HTR-8/SVneo (cell line): ENCODE results near the gene TOX3.

Experiments
- DNase-seq: peaks from one replicate; pipeline ENCODE4 v3.0.0; 2011; ENCODE audit warnings: low spot score, mixed read lengths; ENCODE audit not compliant: insufficient read length
- FAIRE-seq: peaks from 2 replicates; lab custom pipeline; 2011; peaks lifted over from hg19 to GRCh38; lab: Jason Lieb, UNC

TOX3 gene

DNA sequence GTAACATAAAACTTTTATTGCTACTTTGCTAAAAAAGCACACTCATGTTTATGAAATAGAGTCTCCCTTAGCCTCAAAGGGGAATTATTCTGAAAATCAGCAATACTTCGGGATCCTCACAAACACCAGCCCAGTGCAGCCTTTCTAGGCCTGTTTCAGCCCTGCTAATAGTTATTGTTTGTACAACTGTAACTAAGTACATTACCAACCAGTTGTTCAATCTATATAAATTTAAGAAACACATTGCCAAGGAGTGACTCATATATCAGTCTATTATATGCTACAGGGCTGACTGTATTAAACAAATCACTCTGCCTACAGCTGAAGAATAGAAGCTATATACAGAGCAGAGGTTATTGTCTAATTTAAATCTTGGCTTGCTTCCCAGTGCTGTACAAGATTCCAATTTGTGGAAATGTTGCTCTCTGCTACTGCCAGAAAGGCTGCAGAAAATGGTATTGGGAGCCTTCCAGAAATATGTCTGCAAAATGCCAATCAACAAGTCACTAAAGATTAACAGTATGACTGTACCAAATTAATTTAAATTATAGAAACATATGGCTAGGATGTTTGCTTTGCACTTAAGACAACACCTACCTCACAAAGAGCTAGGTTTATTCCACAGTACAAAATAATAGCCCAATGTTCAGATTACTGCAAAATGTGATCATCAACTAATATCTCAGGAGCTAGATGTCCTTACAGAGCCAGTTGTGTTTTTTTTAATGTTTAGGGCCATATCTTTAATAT is 49.7 kb downstream of the TOX3 start:
- no peak for DNase-seq
- no peak for FAIRE-seq

DNA sequence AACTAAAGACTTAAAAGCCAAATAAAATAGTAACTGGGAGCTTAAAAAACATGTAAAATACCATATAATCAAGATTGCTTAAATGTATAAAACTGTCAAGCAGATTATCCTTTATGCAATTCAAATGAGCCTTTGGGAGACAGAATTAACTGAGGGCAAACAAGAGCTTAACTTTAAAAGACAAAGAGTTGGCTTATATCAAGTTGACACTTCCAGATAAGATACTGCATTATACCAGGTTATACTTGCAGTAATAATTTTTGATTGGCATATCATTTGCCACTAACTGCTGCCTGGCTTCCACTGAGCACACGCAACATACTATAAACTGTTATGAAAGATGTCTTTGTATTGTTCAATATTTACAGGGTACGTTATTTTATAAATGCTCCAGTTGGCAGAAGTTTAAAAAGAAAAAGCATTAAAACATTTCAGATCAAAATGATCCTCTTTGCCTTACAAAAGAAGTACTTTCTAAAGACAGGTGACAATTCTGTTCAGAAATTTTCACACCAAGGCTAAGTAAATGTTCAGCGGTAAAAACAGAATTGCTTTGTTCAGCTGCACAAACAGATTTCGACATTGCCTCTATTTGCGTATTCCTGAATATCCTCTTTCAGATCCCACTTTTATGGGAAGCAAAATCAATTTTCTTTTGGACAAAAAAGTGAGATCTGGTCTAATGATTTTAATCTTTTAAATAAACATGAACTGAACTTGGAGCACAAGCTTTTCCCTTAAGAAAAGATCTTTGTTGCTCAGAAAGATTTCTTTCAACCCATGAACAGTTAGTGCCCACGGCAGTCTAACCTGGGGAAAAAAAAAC is 50.7 kb downstream of the TOX3 start:
- DNase-seq (no peak), FAIRE-seq (no peak)

DNA sequence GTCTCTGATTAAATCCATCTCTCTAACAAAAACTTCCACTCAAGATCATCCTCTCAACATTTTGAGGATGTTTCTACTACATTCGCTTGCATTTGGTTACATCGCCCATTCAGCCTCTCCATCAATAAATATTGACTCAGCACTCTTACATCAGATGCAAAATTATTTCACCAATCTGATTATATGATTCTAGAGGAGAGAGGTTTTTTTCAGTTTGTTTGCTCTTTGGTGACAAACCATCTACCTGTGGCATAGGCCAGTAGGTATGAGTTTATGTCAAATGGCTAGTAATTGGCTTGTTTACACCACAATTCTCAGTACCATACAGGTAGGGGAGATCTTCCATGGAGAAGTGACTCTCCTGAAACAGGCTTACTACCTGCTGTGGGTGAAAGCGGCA is 52.3 kb downstream of the TOX3 start:
- no peak for FAIRE-seq
- no peak for DNase-seq

DNA sequence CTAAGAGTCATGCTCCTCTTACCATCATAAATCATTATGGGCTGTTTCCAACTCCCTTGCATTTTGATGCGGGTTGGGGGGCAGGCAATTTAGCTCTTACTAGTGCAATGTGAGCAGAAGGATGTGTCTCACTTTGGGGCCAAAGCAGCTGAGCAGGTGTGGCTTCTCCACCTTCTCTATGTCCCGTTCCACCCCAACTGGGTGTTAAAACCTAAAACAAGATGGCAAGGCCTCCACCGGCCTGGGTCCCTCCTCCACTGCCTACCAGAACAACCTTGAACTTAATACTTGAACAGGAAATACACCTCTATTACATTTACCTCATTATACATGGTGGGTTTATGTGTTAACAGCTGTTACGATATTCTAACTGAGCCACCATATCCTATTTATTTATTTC is 52.8 kb downstream of the TOX3 start:
- FAIRE-seq (no peak), DNase-seq (no peak)

DNA sequence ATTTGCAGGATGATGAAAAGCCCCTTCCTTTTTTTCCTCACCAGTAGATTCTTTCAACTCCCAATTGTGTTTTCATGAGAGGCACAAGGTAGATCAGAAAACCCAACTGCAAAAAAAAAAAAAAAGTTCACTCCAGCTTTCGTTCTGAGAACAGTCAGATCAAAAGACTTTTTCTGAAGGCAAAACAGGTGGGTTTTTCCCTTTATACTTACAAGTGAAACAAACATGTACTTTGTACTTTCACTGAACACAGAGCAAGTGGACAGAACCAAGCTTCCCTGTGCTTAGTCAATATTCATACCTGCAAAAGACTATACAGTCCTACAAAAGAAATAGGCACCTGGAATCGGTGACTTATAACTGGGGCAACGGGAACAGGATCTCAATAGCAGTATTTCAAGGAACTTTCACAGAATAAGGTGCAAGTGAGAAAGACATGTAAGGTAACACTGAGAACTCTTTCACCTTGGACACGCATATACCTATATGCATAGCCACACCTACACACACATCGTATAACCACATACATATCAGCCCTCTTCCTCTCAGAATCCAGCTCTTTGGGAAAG is 54.1 kb downstream of the TOX3 start:
- no peak for DNase-seq
- no peak for FAIRE-seq

DNA sequence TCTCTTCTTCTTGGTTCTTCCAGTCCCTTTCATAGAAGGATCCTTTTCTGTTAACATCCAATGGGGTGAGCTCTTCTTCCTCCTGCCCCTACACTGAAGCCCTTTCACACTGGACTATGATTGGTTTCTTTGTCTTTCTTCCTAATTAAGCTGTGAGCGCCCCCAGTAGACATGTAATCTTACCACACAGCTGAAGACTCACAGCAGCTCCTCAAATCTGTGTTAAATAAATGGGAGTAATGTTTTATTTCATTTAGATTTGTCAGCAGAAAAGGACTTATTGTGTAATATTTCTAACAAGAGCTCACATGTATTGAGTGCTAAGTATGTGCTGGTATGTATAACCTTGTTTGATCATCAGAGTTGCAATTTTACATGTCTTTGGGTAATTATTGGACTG is 55.7 kb downstream of the TOX3 start:
- no peak for DNase-seq
- FAIRE-seq, result no peak

DNA sequence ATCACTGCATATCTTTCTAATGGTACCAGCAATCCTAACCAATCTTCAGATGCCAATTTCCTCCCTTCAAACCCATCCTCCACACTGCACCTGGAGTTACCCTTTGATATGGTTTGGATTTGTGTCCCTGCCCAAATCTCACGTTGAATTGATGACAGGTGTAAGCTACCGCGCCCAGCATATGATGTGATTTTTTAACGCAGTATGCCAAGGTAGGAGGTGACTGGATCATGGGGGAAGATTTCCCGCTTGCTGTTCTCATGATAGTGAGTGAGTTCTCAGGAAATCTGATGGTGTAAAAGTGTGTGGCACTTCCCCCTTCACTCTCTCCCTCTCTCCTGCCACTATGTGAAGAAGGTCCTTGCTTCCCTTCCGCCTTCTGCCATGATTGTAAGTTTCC is 57.0 kb downstream of the TOX3 start:
- FAIRE-seq, result no peak
- DNase-seq, result no peak

DNA sequence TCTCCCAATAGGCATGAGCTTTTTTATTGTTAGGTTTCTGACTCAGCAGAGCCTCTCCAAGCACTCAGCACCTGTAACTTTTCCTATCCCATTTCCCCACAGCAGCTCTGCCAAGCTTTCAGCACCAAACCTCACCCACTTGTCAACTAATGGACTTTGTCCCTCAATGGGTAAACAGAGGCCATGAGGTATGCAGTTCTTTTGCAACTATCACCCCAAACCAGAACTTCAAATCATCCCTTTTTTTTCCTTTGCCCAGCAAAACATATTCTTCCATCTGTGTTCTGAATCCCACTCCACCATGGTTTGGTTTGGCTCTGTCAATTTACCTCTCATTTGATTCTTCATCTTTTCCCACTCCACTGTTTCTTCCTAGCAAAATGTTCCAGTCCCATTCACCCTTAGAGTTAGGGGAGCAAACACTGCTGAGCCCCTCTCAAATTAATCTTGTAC is 58.1 kb downstream of the TOX3 start:
- no peak for DNase-seq
- FAIRE-seq, result no peak

DNA sequence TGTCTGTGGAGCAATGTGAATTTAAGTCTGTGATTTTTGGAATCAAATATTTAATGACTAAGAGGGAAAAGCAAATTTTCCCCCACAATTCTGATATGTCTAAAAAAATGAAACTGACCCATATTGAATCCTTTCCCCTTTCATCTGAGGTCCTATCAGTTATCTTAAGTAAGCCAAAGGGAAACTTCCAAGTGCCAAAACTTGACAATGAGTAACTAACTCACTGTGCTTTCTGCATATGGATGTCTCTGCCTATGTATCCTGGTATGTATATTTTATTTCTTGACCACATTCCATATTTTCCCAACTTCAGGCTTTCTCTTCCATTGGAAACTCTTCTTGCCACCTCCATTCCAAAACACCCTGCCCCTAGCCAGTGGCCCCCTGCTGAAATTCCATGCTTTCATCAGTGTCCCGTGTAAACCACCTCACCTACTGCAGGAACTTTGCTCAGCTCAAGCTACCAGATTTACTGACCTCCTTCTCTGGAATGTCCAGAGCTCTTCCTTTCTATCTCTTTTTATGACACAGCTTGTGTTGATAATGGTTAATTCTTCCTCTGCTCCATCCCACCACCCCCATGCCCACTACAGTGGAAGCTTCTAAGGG is 59.0 kb downstream of the TOX3 start:
- no peak for DNase-seq
- no peak for FAIRE-seq

DNA sequence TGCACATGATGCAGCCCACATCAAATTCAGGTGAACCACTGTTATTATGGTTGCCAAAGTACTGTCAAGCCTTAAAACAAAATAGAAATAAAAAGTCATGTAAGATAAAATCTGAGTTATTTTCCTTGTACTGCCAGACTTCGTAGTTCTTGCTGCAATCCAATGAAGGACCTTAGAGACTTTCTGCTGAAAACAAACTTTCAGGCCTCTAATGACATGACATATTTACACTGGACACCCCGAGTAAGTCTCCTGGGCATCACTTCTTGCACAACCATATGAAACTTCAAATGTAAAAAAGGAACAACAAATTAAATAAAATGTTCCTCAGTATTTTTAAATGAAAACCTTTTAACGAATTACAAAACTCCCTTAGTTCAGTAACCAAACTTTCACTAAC is 66.7 kb downstream of the TOX3 start:
- DNase-seq, result no peak
- no peak for FAIRE-seq

DNA sequence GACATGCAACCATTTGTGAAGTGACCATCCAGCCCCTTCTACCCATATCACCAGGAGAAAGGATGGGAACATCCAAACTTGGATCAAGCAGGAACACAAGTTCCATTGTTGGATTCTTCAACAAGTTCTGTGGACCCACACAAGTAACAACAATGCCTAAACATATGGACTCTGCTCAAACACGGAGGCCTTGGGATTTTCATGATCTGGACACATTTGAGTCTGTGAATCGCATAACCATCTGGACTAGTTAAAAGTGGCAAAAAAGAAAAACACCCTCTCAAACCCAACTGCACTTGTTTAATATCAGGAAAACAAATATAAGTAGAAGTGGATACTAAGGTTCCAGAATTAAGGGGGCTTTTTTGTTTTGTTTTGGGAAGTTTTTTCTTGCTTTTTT is 70.8 kb downstream of the TOX3 start:
- DNase-seq, result no peak
- no peak for FAIRE-seq

DNA sequence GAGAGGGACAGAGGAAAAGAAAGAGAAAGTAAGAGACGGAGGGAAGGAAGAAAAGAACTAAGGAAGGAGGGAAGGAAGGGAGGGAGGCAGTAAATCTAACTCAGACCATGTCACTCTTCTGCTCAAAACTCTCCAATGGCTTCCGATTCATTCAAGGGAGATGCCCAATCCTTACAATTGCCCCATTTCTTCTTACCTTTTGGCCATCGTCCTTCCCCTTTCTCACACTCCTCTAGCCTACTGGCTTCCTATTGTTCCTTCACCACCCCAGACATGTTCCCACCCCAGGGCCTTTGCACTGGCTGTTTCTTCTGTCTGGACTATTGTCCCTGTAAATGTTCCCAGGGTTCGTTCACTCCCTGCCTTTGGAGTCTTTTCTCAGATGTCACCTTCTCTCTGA is 72.3 kb downstream of the TOX3 start:
- DNase-seq (no peak), FAIRE-seq (no peak)

DNA sequence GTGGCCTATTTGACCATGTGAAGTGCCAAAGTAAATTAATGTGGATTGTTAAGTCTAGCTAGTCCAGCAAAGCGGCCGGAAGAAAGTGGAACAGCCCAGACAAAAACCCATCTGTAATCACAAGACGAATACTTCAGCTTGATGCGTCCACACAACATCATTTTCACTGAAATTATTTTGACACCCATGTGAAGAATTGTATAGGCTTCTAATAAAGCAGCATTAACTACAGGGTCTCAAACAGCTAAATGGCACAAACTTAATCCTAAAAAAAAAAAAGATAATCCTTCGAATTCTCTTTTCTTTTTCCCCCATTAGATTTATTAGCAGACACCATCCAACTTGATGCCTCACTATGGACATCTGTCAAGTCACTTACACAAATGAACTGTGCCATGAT is 73.8 kb downstream of the TOX3 start:
- FAIRE-seq (no peak), DNase-seq (no peak)

DNA sequence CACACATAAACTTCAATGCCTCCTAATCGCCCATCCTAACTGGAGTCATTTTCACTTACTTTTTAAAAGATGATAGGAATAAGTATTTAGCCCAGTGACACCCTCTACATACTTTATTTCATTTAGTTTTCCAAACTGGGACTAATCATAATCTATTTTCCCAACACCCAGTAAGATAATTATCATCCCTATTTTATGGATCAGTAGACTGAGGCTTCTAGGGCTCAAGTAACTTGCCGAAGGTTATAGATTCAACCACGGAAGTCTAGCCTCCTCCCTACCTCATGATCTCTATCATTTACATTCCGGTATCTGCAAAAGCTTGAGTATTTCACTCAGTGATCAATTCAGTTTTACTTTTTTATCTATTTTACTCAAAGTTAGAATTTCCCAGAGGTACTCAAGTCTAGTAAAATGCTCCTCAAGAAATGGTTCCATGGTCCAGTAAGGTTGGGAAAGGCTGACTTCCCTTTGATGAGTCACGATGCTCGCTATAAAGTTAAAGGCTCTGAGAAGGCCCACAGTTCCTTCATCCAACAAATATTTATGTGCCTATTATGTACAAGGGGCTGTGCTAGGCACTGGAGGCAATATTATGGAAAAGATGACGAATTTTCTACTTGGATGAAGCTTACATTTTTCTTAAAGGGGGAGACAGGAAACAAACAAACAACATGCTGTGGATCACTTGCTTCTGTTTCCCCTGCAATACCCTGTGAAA is 75.1 kb downstream of the TOX3 start:
- FAIRE-seq (no peak), DNase-seq (no peak)

DNA sequence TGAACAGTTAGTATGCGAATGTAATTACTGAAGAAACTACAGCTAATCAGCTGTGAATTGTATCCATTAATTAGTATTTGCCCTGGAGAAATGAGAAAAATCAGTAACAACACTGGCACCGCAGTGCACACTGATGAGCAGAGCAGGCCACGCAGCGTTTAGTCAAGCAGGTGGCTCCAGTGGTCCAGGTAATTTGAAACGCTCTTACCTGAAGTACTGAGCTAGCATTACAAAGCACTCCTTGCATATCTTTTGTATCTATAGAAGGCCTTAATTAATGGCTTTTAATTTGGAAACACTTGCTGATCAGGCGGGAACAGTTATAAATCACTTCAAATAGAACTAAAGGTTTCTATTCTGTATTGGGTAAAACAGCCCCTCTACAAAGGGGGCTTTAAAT is 76.4 kb downstream of the TOX3 start:
- DNase-seq, result no peak
- no peak for FAIRE-seq

DNA sequence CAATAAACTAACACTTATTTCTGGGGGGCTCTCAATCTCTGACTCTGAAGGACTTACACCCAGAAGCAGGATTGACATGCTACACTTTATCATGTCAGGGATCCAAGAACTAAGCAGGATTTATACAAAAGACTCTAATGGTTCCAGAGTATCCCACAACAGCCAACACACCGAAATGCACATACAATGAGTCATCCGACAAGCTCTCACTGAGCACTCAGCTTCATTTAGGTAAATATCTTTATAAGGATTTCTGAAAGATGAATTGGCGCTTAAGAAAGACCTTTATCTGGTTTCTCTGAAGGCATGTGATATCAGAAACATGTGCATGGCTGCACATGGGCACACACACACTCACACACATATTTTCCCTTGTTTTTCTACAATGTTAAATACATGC is 77.2 kb downstream of the TOX3 start:
- FAIRE-seq (no peak), DNase-seq (no peak)

DNA sequence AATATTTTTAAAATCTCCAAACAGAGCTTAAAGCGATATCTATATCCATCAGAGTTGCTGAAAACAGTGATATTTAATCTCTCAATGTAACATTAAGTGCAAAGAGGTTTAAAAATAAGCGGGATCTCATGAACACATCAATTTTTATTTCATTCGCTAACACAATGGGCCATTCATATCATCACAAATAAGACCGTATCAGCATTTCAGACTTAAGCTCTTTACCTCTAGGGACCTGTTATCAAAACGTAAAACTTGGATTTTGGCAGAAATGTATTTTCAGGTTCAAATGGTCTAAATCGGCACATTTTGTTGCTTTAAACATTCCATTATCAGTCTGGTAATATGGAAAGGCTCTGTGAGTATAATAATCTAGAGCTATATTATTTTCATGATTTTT is 77.9 kb downstream of the TOX3 start:
- DNase-seq (no peak), FAIRE-seq (no peak)

DNA sequence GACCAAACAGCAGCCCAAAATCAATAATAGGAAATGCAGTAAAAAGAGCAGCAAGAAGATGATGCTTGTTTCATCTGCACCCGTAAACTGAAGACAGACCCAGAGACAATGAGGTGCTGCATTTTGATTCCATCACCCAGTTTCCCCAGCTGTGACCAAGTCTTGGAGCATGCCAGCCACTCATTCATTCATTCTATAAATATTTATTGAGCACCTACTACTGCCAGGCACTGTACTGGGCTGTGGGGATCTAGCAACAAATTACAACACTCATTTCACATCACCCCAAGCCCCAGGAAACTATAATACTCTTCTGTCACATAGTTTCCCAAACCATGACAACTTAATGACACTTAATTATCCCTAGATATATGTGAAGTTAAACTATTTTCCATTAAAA is 79.2 kb downstream of the TOX3 start:
- DNase-seq (no peak), FAIRE-seq (no peak)

DNA sequence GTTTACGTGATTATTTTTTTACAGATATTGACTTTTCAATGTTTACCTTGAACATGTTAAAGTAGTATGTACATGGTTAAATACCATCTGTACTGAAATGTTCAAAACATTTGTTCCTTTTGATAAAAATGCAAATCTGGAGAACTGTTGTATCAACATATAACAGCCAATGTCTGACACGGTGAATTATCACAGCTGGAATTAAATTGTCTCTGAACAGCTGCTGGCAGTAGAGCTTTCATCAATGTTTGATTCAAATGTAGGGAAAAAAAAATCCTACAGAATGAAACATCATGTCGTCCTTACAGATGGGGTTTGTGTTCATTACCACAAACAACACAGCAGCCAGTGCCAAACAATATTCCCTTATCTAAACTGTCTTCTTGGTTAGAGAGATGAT is 79.9 kb downstream of the TOX3 start:
- FAIRE-seq, result no peak
- no peak for DNase-seq

DNA sequence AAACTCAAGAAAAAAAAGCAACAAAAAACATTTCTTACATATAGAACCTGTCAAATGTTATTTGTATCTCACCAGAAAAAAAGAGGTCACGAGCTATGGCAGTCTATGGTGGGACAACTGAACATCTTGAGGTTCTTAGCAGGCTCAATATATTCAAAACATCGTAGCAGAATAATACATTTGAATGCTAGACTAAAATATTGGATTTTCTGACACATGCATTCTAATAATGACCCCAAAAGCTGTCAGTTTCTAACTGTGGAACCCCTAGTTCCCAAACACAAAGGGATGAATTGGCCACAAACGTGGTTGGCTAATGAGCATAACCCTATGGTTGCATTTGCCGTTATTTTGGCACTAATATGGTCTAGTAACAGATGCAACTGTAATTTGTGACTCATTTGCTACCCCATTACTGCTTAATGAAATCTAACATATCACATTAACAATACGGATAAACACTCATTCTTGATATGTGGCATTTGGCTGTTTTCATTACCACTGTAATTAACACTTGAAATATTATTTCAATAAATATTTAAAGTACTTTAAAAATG is 81.2 kb downstream of the TOX3 start:
- FAIRE-seq, result no peak
- DNase-seq, result no peak
